ENCODE data around the gene HDDC2. TPM values are rescaled to one million over a fixed set of nuclear protein-coding genes. Genes with fewer than 3 reads are reported as not detected.

The HDDC2 gene
- polyA plus RNA-seq, 3 donors = 24.4 to 59.9 (median 42.6) TPM

DNA sequence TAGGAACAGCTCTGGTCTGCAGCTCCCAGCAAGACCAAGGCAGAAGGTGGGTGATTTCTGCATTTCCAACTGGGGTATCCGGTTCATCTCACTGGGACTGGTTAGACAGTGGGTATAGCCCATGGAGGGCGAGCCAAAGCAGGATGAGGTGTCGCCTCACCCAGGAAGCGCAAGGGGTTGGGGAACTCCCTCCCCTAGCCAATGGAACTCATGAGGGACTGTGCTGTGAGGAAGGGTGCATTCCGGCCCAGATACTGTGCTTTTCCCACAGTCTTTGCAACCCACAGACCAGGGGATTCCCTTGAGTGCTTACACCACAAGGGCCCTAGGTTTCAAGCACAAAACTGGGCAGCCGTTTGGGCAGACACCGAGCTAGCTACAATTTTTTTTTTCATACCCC, 21.8 kb downstream of the HDDC2 start:
- H4K20me1 ChIP-seq (ENCODE audit: insufficient read depth, low read length) = no peaks in the 10 kb centered on the region
- no peak overlapping the region for H3K27ac ChIP-seq (ENCODE audit: low read depth in 1 of 2, low read length in 2 of 2)
- H3K27me3 Mint-ChIP-seq (ENCODE audit: low read depth in 3 of 3) = peaks cover 0 to 2% (median 0%) of the 10 kb centered on the region in 3 donors
- 100% methylated on average over 2 of the region's 7 CpGs for WGBS (ENCODE audit: insufficient coverage)
- no peak overlapping the region for H3K9ac ChIP-seq (ENCODE audit: insufficient read depth, low read length, poor library complexity, severe bottlenecking)
- no peak overlapping the region for H2AFZ ChIP-seq (ENCODE audit: insufficient read depth, low read depth, low read length, poor library complexity, severe bottlenecking)
- peaks cover 26 to 49% of the 10 kb centered on the region in 2 donors for H3K36me3 ChIP-seq (replicated peaks in 1 of 2; ENCODE audit: control insufficient read depth in 1 of 2, insufficient read depth in 2 of 2, low read length in 2 of 2)
- DNase-seq = no peak
- no peak overlapping the region for H3K4me2 ChIP-seq (replicated peaks; ENCODE audit: extremely low read depth, low read length, poor library complexity, severe bottlenecking)
- peaks cover 0 to 10% of the 10 kb centered on the region in 2 donors for H3K9me3 ChIP-seq (replicated peaks in 1 of 2; ENCODE audit: control insufficient read depth in 1 of 2, insufficient read depth in 1 of 2, low read length in 2 of 2)
- no peak overlapping the region for H3K4me3 ChIP-seq (replicated peaks in 1 of 3; ENCODE audit: low read depth in 2 of 3, low read length in 3 of 3)
- peaks cover 75 to 80% of the 10 kb centered on the region in 2 donors for H3K36me3 Mint-ChIP-seq
- H3K27me3 ChIP-seq (ENCODE audit: control insufficient read depth in 2 of 2, insufficient read depth in 2 of 2, low read length in 2 of 2) = no peaks in the 10 kb centered on the region
- TF ChIP-seq, protein P1, sequence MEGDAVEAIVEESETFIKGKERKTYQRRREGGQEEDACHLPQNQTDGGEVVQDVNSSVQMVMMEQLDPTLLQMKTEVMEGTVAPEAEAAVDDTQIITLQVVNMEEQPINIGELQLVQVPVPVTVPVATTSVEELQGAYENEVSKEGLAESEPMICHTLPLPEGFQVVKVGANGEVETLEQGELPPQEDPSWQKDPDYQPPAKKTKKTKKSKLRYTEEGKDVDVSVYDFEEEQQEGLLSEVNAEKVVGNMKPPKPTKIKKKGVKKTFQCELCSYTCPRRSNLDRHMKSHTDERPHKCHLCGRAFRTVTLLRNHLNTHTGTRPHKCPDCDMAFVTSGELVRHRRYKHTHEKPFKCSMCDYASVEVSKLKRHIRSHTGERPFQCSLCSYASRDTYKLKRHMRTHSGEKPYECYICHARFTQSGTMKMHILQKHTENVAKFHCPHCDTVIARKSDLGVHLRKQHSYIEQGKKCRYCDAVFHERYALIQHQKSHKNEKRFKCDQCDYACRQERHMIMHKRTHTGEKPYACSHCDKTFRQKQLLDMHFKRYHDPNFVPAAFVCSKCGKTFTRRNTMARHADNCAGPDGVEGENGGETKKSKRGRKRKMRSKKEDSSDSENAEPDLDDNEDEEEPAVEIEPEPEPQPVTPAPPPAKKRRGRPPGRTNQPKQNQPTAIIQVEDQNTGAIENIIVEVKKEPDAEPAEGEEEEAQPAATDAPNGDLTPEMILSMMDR (IDR thresholded peaks at IDR 0.05) = no peak
- H3K4me3 Mint-ChIP-seq = no peak overlapping the region
- intact Hi-C loops (cut with micrococcal nuclease) = no loop called here
- H3K4me1 Mint-ChIP-seq = no peaks in the 10 kb centered on the region
- no peaks in the 10 kb centered on the region for H3K4me1 ChIP-seq (ENCODE audit: control insufficient read depth in 1 of 2, insufficient read depth in 2 of 2, low read length in 2 of 2)
- peaks cover 9 to 20% (median 14%) of the 10 kb centered on the region in 7 donors for H3K9me3 Mint-ChIP-seq
- no peaks in the 10 kb centered on the region for H3K79me2 ChIP-seq (ENCODE audit: insufficient read depth, low read length)
- H3K27ac Mint-ChIP-seq = peak overlapping the region in 3 of 7 donors; percentile 5 to 33 (median 22)

DNA sequence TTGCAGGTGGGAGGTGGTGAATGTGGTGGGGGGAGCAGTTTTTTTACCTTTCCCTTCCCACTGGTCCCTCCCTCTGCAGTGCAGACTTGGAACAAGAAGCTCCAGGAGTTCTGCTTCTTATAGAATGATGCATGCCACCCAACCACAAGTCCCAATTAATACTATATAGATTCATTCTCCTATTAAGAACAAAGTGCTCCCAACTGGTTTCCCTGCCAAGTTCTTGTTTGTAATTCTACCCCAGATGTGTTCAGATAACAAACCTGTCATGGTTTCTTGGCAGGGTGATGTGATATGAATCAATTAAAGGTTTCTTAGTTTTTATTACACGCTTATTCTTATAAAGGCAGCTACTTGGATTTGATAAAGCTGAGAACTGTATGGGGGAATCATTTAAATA, 23.9 kb downstream of the HDDC2 start:
- no peak overlapping the region for H3K4me2 ChIP-seq (replicated peaks; ENCODE audit: extremely low read depth, low read length, poor library complexity, severe bottlenecking)
- H3K9me3 ChIP-seq (replicated peaks in 1 of 2; ENCODE audit: control insufficient read depth in 1 of 2, insufficient read depth in 1 of 2, low read length in 2 of 2) = peaks cover 0 to 10% of the 10 kb centered on the region in 2 donors
- no peaks in the 10 kb centered on the region for H4K20me1 ChIP-seq (ENCODE audit: insufficient read depth, low read length)
- no peak overlapping the region for H3K27ac ChIP-seq (ENCODE audit: low read depth in 1 of 2, low read length in 2 of 2)
- Mint-ChIP-seq H3K4me1 (no peaks in the 10 kb centered on the region), H3K36me3 (peaks cover 72 to 76% of the 10 kb centered on the region in 2 donors), H3K9me3 (peaks cover 4 to 14% (median 9%) of the 10 kb centered on the region in 7 donors), H3K27ac (no peak overlapping the region), H3K27me3 (ENCODE audit: low read depth in 3 of 3) (peaks cover 0 to 2% (median 0%) of the 10 kb centered on the region in 3 donors), H3K4me3 (no peak overlapping the region)
- no peaks in the 10 kb centered on the region for H3K4me1 ChIP-seq (ENCODE audit: control insufficient read depth in 1 of 2, insufficient read depth in 2 of 2, low read length in 2 of 2)
- H3K27me3 ChIP-seq (ENCODE audit: control insufficient read depth in 2 of 2, insufficient read depth in 2 of 2, low read length in 2 of 2) = no peaks in the 10 kb centered on the region
- no peak for DNase-seq
- no peak overlapping the region for H3K4me3 ChIP-seq (replicated peaks in 1 of 3; ENCODE audit: low read depth in 2 of 3, low read length in 3 of 3)
- H3K36me3 ChIP-seq (replicated peaks in 1 of 2; ENCODE audit: control insufficient read depth in 1 of 2, insufficient read depth in 2 of 2, low read length in 2 of 2) = peaks cover 37 to 64% of the 10 kb centered on the region in 2 donors
- intact Hi-C loops (cut with micrococcal nuclease) = no loop called here
- no peak overlapping the region for H3K9ac ChIP-seq (ENCODE audit: insufficient read depth, low read length, poor library complexity, severe bottlenecking)
- no peaks in the 10 kb centered on the region for H3K79me2 ChIP-seq (ENCODE audit: insufficient read depth, low read length)
- H2AFZ ChIP-seq (ENCODE audit: insufficient read depth, low read depth, low read length, poor library complexity, severe bottlenecking) = no peak overlapping the region
- TF ChIP-seq, protein P1 (IDR thresholded peaks at IDR 0.05) = no peak
- no CpG with 5 or more reads among the region's 1 CpG for WGBS (ENCODE audit: insufficient coverage)
